Measurements from ENCODE around the gene NCOA7. TPM values are rescaled to one million over a fixed set of nuclear protein-coding genes. Genes with fewer than 3 reads are reported as not detected.
A peak's percentile ranks its signal among the peaks of the same experiment; 100 is the strongest.

The NCOA7 gene, protein sequence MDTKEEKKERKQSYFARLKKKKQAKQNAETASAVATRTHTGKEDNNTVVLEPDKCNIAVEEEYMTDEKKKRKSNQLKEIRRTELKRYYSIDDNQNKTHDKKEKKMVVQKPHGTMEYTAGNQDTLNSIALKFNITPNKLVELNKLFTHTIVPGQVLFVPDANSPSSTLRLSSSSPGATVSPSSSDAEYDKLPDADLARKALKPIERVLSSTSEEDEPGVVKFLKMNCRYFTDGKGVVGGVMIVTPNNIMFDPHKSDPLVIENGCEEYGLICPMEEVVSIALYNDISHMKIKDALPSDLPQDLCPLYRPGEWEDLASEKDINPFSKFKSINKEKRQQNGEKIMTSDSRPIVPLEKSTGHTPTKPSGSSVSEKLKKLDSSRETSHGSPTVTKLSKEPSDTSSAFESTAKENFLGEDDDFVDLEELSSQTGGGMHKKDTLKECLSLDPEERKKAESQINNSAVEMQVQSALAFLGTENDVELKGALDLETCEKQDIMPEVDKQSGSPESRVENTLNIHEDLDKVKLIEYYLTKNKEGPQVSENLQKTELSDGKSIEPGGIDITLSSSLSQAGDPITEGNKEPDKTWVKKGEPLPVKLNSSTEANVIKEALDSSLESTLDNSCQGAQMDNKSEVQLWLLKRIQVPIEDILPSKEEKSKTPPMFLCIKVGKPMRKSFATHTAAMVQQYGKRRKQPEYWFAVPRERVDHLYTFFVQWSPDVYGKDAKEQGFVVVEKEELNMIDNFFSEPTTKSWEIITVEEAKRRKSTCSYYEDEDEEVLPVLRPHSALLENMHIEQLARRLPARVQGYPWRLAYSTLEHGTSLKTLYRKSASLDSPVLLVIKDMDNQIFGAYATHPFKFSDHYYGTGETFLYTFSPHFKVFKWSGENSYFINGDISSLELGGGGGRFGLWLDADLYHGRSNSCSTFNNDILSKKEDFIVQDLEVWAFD
- 10 to 100 TPM; 33.5 to 75.6 (median 48.9) TPM for total RNA-seq

DNA sequence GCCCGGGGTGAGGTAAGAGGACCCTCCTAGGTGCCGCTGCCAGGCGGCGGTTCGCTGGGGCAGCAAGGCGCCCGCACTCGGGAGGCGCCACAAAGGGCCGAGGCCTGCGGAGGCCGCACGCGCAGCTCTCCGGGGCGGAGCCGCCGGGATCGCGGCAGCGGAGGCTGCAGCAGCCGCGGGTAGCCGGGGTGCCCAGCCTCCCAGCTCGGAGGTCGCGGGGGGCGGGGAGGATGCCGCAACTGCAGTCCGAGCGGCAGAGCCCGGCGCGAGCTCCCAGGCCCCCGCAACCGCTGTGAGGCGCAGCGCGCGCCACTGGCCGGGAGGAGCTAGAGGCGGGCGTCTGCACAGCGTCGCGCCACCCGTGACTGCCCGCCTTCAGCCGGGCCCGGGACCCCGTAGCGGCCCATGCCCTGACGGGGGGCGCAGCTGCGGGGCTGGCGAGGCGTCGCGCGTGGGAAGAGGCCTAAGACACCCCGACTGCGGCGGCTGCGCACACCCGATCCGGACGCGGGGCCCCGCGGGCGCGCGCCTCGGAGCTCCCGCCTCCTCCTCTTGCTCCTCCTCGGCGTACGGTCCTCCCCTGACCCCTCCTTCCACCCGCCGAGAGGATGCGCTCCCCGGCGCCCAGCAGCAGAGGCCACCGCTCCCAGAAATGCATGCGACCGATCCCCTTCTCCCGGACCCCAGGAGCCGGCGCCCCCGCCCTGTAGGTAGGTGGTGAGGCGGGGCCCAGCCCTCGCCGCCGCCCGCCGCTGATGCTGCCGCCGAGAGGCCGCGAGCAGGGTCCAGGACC lies at the start of gene NCOA7:
NCOA7 (plus strand) TSS at position 603 of the 793 bp plus-strand sequence. CDS start 24,395 bp downstream, outside the sequence.
- peak within 1 kb of the TSS; percentile 95 to 99 (median 96) for H3K27ac ChIP-seq
- H3K36me3 ChIP-seq = no peaks in the 10 kb centered on the region
- ATAC-seq (ENCODE audit: low FRiP score in 2 of 2) (peak; percentile 96), DNase-seq (peak; percentile 89 to 96)
- WGBS, 2 donors = 0% methylated on average over 13 to 51 of the region's 100 CpGs
- no peaks in the 10 kb centered on the region for H3K27me3 ChIP-seq
- H3K9me3 ChIP-seq = no peaks in the 10 kb centered on the region
- TF ChIP-seq POLR2AphosphoS5 (IDR thresholded peaks at IDR 0.05) (peak; percentile 67 to 83), EP300 (IDR thresholded peaks at IDR 0.05) (no peak), POLR2A (IDR thresholded peaks at IDR 0.05) (peak; percentile 25 to 99 (median 88))
- TF ChIP-seq, protein P1, sequence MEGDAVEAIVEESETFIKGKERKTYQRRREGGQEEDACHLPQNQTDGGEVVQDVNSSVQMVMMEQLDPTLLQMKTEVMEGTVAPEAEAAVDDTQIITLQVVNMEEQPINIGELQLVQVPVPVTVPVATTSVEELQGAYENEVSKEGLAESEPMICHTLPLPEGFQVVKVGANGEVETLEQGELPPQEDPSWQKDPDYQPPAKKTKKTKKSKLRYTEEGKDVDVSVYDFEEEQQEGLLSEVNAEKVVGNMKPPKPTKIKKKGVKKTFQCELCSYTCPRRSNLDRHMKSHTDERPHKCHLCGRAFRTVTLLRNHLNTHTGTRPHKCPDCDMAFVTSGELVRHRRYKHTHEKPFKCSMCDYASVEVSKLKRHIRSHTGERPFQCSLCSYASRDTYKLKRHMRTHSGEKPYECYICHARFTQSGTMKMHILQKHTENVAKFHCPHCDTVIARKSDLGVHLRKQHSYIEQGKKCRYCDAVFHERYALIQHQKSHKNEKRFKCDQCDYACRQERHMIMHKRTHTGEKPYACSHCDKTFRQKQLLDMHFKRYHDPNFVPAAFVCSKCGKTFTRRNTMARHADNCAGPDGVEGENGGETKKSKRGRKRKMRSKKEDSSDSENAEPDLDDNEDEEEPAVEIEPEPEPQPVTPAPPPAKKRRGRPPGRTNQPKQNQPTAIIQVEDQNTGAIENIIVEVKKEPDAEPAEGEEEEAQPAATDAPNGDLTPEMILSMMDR (IDR thresholded peaks at IDR 0.05) = peak in 2 of 6 experiments; percentile 18 to 31
- peak within 1 kb of the TSS; percentile 70 to 96 (median 86) for H3K4me3 ChIP-seq
- H3K4me1 ChIP-seq = peaks cover 19 to 38% (median 33%) of the 10 kb centered on the region in 4 donors

DNA sequence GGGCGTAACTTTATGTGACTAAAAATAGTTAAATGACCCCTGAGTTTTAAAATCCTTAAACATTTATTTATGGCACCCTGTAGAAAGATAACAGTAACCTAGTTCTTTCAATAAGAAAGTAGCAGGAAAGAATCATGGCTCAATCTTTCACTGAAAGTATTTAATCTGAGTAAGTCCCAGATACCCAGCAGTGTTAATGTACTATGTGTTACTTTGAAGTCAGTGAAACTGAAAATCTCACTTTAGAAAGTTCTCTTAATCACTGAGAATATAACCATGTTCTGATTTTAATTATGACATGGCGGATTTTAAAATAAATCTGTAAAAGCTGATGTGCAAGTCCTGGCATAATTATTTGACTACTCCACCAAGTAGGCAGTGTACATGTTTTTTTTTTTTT lies 49.4 kb upstream of the NCOA7 start:
- no peak overlapping the region for H3K27ac ChIP-seq
- H3K4me3 ChIP-seq = no peak overlapping the region
- no peak for TF ChIP-seq EP300 (IDR thresholded peaks at IDR 0.05)
- TF ChIP-seq, protein P1 (IDR thresholded peaks at IDR 0.05) = no peak
- no peak for TF ChIP-seq POLR2A (IDR thresholded peaks at IDR 0.05)
- no peak for TF ChIP-seq POLR2AphosphoS5 (IDR thresholded peaks at IDR 0.05)
- 93% methylated on average over 2 of the region's 2 CpGs for WGBS, 2 donors
- H3K27me3 ChIP-seq = peaks cover 0 to 4% (median under 1%) of the 10 kb centered on the region in 4 donors
- no peaks in the 10 kb centered on the region for H3K9me3 ChIP-seq
- no peaks in the 10 kb centered on the region for H3K36me3 ChIP-seq
- no peak for ATAC-seq (ENCODE audit: low FRiP score in 2 of 2)
- no peak for DNase-seq
- H3K4me1 ChIP-seq = peaks cover 0 to under 1% (median under 1%) of the 10 kb centered on the region in 4 donors

DNA sequence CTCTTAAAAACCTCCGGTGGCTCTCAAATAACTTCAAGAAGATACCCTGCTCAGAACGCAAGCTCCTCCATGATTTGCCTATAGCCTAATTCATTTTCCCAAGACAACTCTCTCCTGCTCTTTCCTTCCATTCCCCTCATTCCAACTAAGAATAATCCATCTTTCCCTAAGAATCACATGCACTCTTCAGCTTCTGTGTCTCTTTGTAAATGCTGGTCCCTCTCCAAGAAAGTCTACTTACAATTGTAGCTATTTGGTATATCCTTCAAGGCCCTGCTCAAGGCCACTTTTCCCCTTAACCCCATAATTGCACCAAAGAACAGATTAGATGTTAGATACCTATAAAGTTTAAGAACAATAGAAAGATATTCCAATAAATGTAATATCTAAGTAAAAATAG lies 48.7 kb upstream of the NCOA7 start:
- Histone ChIP-seq H3K27me3 (peaks cover 0 to 11% (median 2%) of the 10 kb centered on the region in 4 donors), H3K36me3 (no peaks in the 10 kb centered on the region), H3K9me3 (no peaks in the 10 kb centered on the region), H3K4me3 (no peak overlapping the region), H3K27ac (no peak overlapping the region), H3K4me1 (peaks cover 0 to 8% (median 4%) of the 10 kb centered on the region in 4 donors)
- ATAC-seq (ENCODE audit: low FRiP score in 2 of 2) (no peak), DNase-seq (no peak)
- TF ChIP-seq POLR2AphosphoS5 (IDR thresholded peaks at IDR 0.05) (no peak), EP300 (IDR thresholded peaks at IDR 0.05) (no peak), POLR2A (IDR thresholded peaks at IDR 0.05) (no peak)
- TF ChIP-seq, protein P1 (IDR thresholded peaks at IDR 0.05) = no peak
- 93 to 94% methylated on average over 2 of the region's 2 CpGs for WGBS, 2 donors

DNA sequence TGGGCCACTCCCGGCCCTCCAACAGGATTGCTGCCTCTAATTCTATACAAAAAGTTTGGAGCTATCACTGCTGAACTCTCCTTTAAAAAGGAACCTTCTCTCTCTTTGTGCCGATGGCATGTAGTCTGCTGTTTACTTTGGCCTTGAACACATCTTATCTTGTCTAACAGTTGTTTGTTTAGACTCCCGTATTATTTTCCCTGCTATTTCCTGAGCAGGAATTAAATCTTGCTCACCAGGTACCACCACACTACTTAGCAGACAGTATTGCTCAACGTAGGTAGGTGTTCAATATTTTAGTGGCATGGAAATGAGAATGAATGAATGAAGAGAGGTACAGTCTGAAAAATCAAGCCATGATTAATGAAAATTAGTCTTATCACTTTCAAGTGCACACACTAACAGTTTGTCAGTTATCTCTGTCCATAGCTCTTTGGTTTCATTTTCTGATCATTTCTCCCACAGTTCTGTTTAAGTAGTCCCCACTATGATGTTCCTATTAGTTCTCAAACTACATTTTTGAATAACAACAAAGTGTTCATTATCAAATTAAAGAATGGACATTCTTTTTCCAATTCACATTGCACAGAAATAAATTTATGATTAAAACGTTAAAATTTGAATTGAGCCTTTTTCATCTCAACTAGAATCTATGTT lies 48.2 kb upstream of the NCOA7 start:
- WGBS, 2 donors = 54 to 57% methylated on average over 5 of the region's 5 CpGs
- Histone ChIP-seq H3K36me3 (no peaks in the 10 kb centered on the region), H3K4me1 (peaks cover 2 to 13% (median 8%) of the 10 kb centered on the region in 4 donors), H3K27me3 (peaks cover 0 to 17% (median 2%) of the 10 kb centered on the region in 4 donors), H3K4me3 (no peak overlapping the region), H3K9me3 (no peaks in the 10 kb centered on the region), H3K27ac (no peak overlapping the region)
- DNase-seq = no peak
- TF ChIP-seq POLR2A (IDR thresholded peaks at IDR 0.05) (no peak), EP300 (IDR thresholded peaks at IDR 0.05) (no peak), POLR2AphosphoS5 (IDR thresholded peaks at IDR 0.05) (no peak)
- TF ChIP-seq, protein P1 (IDR thresholded peaks at IDR 0.05) = no peak
- no peak for ATAC-seq (ENCODE audit: low FRiP score in 2 of 2)

Measured in upper lobe of left lung (tissue), 6 donors.